GM23338 (cell line): ENCODE results near the gene ORAI3. TPM values are rescaled to one million over a fixed set of nuclear protein-coding genes. Genes with fewer than 3 reads are reported as not detected.

ENCODE experiments used
- ATAC-seq: fragments of 200-7000 bp; cut with Tn5 transposase; 3 replicates; pipeline ENCODE4 v1.9.1; 2020
- DNase-seq: peaks from one replicate; pipeline ENCODE4 v3.0.0-alpha.2; 2015; ENCODE audit warnings: low spot score
- H2AFZ ChIP-seq: fragments of 200-600 bp; sonication (generic); 2 replicates; pipeline ENCODE4 v1.8.0; 2016; ENCODE audit warnings: antibody characterized with exemption, mild to moderate bottlenecking, moderate library complexity
- H3F3A ChIP-seq: fragments of 200-600 bp; sonication (generic); replicated peaks from 2 replicates; pipeline ENCODE4 v1.8.0; 2017; ENCODE audit warnings: antibody characterized with exemption, mixed run types, low read depth
- H3K27ac ChIP-seq: fragments of 200-600 bp; sonication (generic); 2 replicates; pipeline ENCODE4 v1.6.1; 2016; ENCODE audit warnings: low read depth
- H3K27me3 ChIP-seq: fragments of 200-600 bp; sonication (generic); 2 replicates; pipeline ENCODE4 v1.8.0; 2016; ENCODE audit warnings: mild to moderate bottlenecking, mixed run types, moderate library complexity; ENCODE audit not compliant: insufficient read depth
- H3K36me3 ChIP-seq: fragments of 200-600 bp; sonication (generic); 2 replicates; pipeline ENCODE4 v1.8.0; 2016; ENCODE audit warnings: mild to moderate bottlenecking; ENCODE audit not compliant: insufficient read depth
- H3K4me1 ChIP-seq: fragments of 200-600 bp; sonication (generic); 2 replicates; pipeline ENCODE4 v1.8.0; 2016; ENCODE audit warnings: mild to moderate bottlenecking, moderate library complexity; ENCODE audit not compliant: insufficient read depth
- H3K4me2 ChIP-seq: fragments of 200-600 bp; sonication (generic); 2 replicates; pipeline ENCODE4 v1.7.1; 2017; ENCODE audit warnings: mixed run types
- H3K4me3 ChIP-seq: fragments of 200-600 bp; sonication (generic); 2 replicates; pipeline ENCODE4 v1.6.1; 2016; ENCODE audit warnings: mixed run types
- H3K79me2 ChIP-seq: fragments of 200-600 bp; sonication (generic); replicated peaks from 2 replicates; pipeline ENCODE4 v1.8.0; 2017; ENCODE audit warnings: mild to moderate bottlenecking; ENCODE audit not compliant: insufficient read depth
- H3K9me2 ChIP-seq: fragments of 200-600 bp; sonication (generic); 2 replicates; pipeline ENCODE4 v1.8.0; 2017; ENCODE audit not compliant: insufficient read depth
- H4K20me1 ChIP-seq: fragments of 200-600 bp; sonication (generic); replicated peaks from 2 replicates; pipeline ENCODE4 v1.8.0; 2017; ENCODE audit warnings: mild to moderate bottlenecking; ENCODE audit not compliant: insufficient read depth
- H3K27ac Mint-ChIP-seq: 2 replicates; pipeline ENCODE4 v1.8.0; 2020; ENCODE audit warnings: inconsistent platforms, mild to moderate bottlenecking, moderate library complexity, mixed read lengths
- H3K27me3 Mint-ChIP-seq: 3 replicates; pipeline ENCODE4 v1.8.0; 2022; ENCODE audit warnings: low read depth, mild to moderate bottlenecking, moderate library complexity, mixed read lengths, inconsistent platforms; ENCODE audit not compliant: insufficient read depth, poor library complexity
- H3K36me3 Mint-ChIP-seq: 3 replicates; pipeline ENCODE4 v1.8.0; 2021; ENCODE audit warnings: low read depth, mild to moderate bottlenecking, inconsistent platforms, moderate library complexity, mixed read lengths
- H3K4me1 Mint-ChIP-seq: 3 replicates; pipeline ENCODE4 v1.8.0; 2020; ENCODE audit warnings: mild to moderate bottlenecking, inconsistent platforms, mixed read lengths
- H3K4me3 Mint-ChIP-seq: 3 replicates; pipeline ENCODE4 v1.8.0; 2021; ENCODE audit warnings: moderate library complexity, mild to moderate bottlenecking, inconsistent platforms, mixed read lengths
- H3K9me3 Mint-ChIP-seq: 3 replicates; pipeline ENCODE4 v1.8.0; 2020; ENCODE audit warnings: moderate library complexity, mild to moderate bottlenecking, inconsistent platforms, mixed read lengths
- CREB1 ChIP-seq: fragments of 250-450 bp; sonication (Bioruptor Pico); IDR thresholded peaks from 2 replicates; pipeline ENCODE4 v1.5.0; 2020; ENCODE audit warnings: low read depth, mild to moderate bottlenecking, moderate library complexity
- CTCF ChIP-seq, 2 experiments: fragments of 200-600 bp in 1 of 2; sonication (generic) in 1 of 2; conservative IDR thresholded peaks; 2 replicates each; pipeline versions ENCODE4 v1.5.1 to v1.6.1; 2016 to 2017; ENCODE audit warnings: antibody characterized with exemption in 2 of 2, low read depth in 2 of 2, mild to moderate bottlenecking in 2 of 2, moderate library complexity in 1 of 2
- ETS1 ChIP-seq: IDR thresholded peaks from 2 replicates; pipeline ENCODE4 v1.6.1; 2016; ENCODE audit warnings: antibody characterized with exemption
- EZH2 ChIP-seq: fragments of 200-600 bp; sonication (generic); IDR thresholded peaks from one replicate; pipeline ENCODE4 v1.8.0; 2017; ENCODE audit warnings: antibody characterized with exemption, mild to moderate bottlenecking, low read depth; ENCODE audit not compliant: unreplicated experiment
- EZH2phosphoT487 ChIP-seq: fragments of 200-600 bp; sonication (generic); IDR thresholded peaks from one replicate; pipeline ENCODE4 v1.8.1; 2018; ENCODE audit warnings: antibody characterized with exemption; ENCODE audit not compliant: unreplicated experiment
- JUNB ChIP-seq: IDR thresholded peaks from one replicate; pipeline ENCODE4 v1.6.1; 2016; ENCODE audit warnings: antibody characterized with exemption; ENCODE audit not compliant: unreplicated experiment
- NANOG ChIP-seq: IDR thresholded peaks from 2 replicates; pipeline ENCODE4 v1.6.1; 2016; ENCODE audit warnings: antibody characterized with exemption, borderline replicate concordance
- POLR2AphosphoS5 ChIP-seq: IDR thresholded peaks from 2 replicates; pipeline ENCODE4 v1.6.1; 2016; ENCODE audit warnings: antibody characterized with exemption, low read depth
- REST ChIP-seq: IDR thresholded peaks from one replicate; pipeline ENCODE4 v1.6.1; 2018; ENCODE audit warnings: antibody characterized with exemption; ENCODE audit not compliant: unreplicated experiment
- STAT1 ChIP-seq: IDR thresholded peaks from one replicate; pipeline ENCODE4 v1.6.1; 2016; ENCODE audit warnings: antibody characterized with exemption; ENCODE audit not compliant: unreplicated experiment
- ZNF114 ChIP-seq: fragments of 250-450 bp; sonication (Bioruptor Pico); IDR thresholded peaks from 2 replicates; pipeline ENCODE4 v1.5.0; 2020; ENCODE audit warnings: mild to moderate bottlenecking, moderate library complexity
- ZNF331 ChIP-seq: fragments of 250-450 bp; sonication (Bioruptor Pico); IDR thresholded peaks from 2 replicates; pipeline ENCODE4 v1.5.0; 2020; ENCODE audit warnings: low read depth, mild to moderate bottlenecking, moderate library complexity
- ZNF462 ChIP-seq: fragments of 250-450 bp; sonication (Bioruptor Pico); IDR thresholded peaks from 2 replicates; pipeline ENCODE4 v1.5.0; 2020; ENCODE audit warnings: mild to moderate bottlenecking, moderate library complexity
- polyA plus RNA-seq: library from polyadenylated mRNA; unstranded; fragments of >200 nt; fragmentation: Nextera tagmentation; extraction: Ambion mirVana; gene quantifications from 2 replicates; pipeline ENCODE4 v1.2.1, GENCODE V29; 2016
- total RNA-seq: library from RNA; depleted of rRNA; stranded (reverse); fragments of >200 nt; shearing (Covaris generic); gene quantifications from 2 replicates; pipeline ENCODE4 v1.2.3, GENCODE V29; 2014

Gene ORAI3
- total and polyA plus RNA-seq, 2 experiments from 2014 or later: 6.9 to 15.9 TPM

GRCh38 chr16:30947541-30947858 is 1.4 kb upstream of the ORAI3 start:
- ATAC-seq (peak; percentile 0; the same call in 2 of the 3 replicates), DNase-seq (peak; percentile 65)
- Histone ChIP-seq H3K27me3 (no peaks in the 10 kb centered on the region), H2AFZ (no peak overlapping the region), H3K27ac (peak overlapping the region; percentile 95), H3K79me2 (peaks cover 15% of the 10 kb centered on the region; the same call in 1 of the 2 replicates), H3K4me2 (peak overlapping the region; percentile 88), H4K20me1 (peaks cover 9% of the 10 kb centered on the region), H3K4me1 (peaks cover 8% of the 10 kb centered on the region), H3K9me2 (no peaks in the 10 kb centered on the region), H3K36me3 (peaks cover 16% of the 10 kb centered on the region), H3F3A (peaks cover 22% of the 10 kb centered on the region), H3K4me3 (peak overlapping the region; percentile 63)
- peaks cover 33% of the 10 kb centered on the region for H3K36me3 Mint-ChIP-seq
- no peak for TF ChIP-seq ZNF114 (CRISPR knock-in tag)
- no peak for TF ChIP-seq ZNF331
- TF ChIP-seq POLR2AphosphoS5: no peak
- TF ChIP-seq REST: no peak
- TF ChIP-seq JUNB: no peak
- no peak for TF ChIP-seq EZH2
- no peak for TF ChIP-seq CREB1
- TF ChIP-seq STAT1: no peak
- no peak for TF ChIP-seq ZNF462 (CRISPR knock-in tag)
- TF ChIP-seq EZH2phosphoT487: no peak
- no peak for TF ChIP-seq ETS1
- no peak for TF ChIP-seq CTCF (conservative IDR thresholded peaks at IDR 0.05; ENCODE audit: low read depth in 2 of 2)
- no peak for TF ChIP-seq NANOG
- H3K4me1 Mint-ChIP-seq: peaks cover 32% of the 10 kb centered on the region
- peak overlapping the region; percentile 99 for H3K27ac Mint-ChIP-seq
- H3K9me3 Mint-ChIP-seq: no peaks in the 10 kb centered on the region
- peaks cover 25% of the 10 kb centered on the region for H3K27me3 Mint-ChIP-seq
- peak overlapping the region; percentile 79 for H3K4me3 Mint-ChIP-seq
